HepG2 (cell line): Measurements from ENCODE around the gene DUSP2. TPM values are rescaled to one million over a fixed set of nuclear protein-coding genes. Genes with fewer than 3 reads are reported as not detected.

ENCODE experiments used
- ATAC-seq: fragments of 200-7000 bp; cut with Tn5 transposase; 3 replicates; pipeline ENCODE4 v1.9.1; 2020; ENCODE audit warnings: mild to moderate bottlenecking, moderate library complexity
- BruUV-seq: library from RNA; stranded (reverse); fragments of 400-500 nt; replicated peaks from 2 replicates; lab custom pipeline; 2021; lab: Mats Ljungman, UMichigan
- CTCF ChIA-PET: fragments of 300-600 bp; formaldehyde crosslinking; extraction: SDS; loops from one replicate; lab custom pipeline; 2021; ENCODE audit warnings: low total read pairs, inconsistent platforms, low intra/inter-chr PET ratio; lab: Yijun Ruan, JAX
- POLR2A ChIA-PET: fragments of 350-600 bp; sonication (Branson Sonifier 250); formaldehyde crosslinking; loops from one replicate; lab custom pipeline; 2020; ENCODE audit warnings: antibody characterized with exemption, inconsistent platforms; lab: Yijun Ruan, JAX
- DNase-seq: peaks from one replicate; pipeline ENCODE4 v3.0.0-alpha.2; 2015; ENCODE audit warnings: low spot score
- FAIRE-seq: peaks from 3 replicates; lab custom pipeline; 2011; peaks lifted over from hg19 to GRCh38; lab: Jason Lieb, UNC
- H2AFZ ChIP-seq: one replicate; pipeline ENCODE4 v1.6.1; 2011; ENCODE audit warnings: low read length, inconsistent platforms
- H3K27ac ChIP-seq: fragments of 300-600 bp; 3 replicates; pipeline ENCODE4 v1.8.0; 2011; ENCODE audit warnings: mixed run types, mild to moderate bottlenecking, mixed read lengths, low read length, inconsistent platforms; ENCODE audit not compliant: insufficient read depth; ENCODE audit errors: extremely low read length
- H3K27me3 ChIP-seq, 2 experiments: fragments of 200-600 bp in 1 of 2; 2 replicates in 1 of 2; 3 replicates in 1 of 2; pipeline versions ENCODE4 v1.6.0 to v1.8.0; 2011; ENCODE audit warnings: low read length in 2 of 2, mild to moderate bottlenecking in 2 of 2, moderate library complexity in 2 of 2, inconsistent platforms in 1 of 2; ENCODE audit not compliant: insufficient read depth in 2 of 2, control insufficient read depth in 1 of 2
- H3K36me3 ChIP-seq, 2 experiments: fragments of 200-600 bp in 1 of 2; replicated peaks in 1 of 2; 2 replicates in 1 of 2; 3 replicates in 1 of 2; pipeline versions ENCODE4 v1.5.1 to v1.8.0; 2011; ENCODE audit warnings: low read length in 2 of 2, inconsistent platforms in 1 of 2; ENCODE audit not compliant: insufficient read depth in 2 of 2, control insufficient read depth in 1 of 2
- H3K4me1 ChIP-seq: 2 replicates; pipeline ENCODE4 v1.5.1; 2012; ENCODE audit warnings: low read length, inconsistent platforms; ENCODE audit not compliant: insufficient read depth
- H3K4me2 ChIP-seq: 2 replicates; pipeline ENCODE4 v1.6.0; 2011; ENCODE audit warnings: low read depth, low read length, inconsistent platforms
- H3K4me3 ChIP-seq, 3 experiments: fragments of 200-600 bp in 1 of 3; sonication (generic), shearing (Covaris generic) in 1 of 3; replicated peaks in 1 of 3; 2 replicates each; pipeline ENCODE4 v1.5.1; 2011 to 2016; ENCODE audit warnings: low read length in 3 of 3, inconsistent platforms in 2 of 3, low read depth in 2 of 3, mild to moderate bottlenecking in 2 of 3, control low read depth in 1 of 3, mixed read lengths in 1 of 3; ENCODE audit not compliant: insufficient read depth in 1 of 3
- H3K79me2 ChIP-seq: one replicate; pipeline ENCODE4 v1.6.1; 2011; ENCODE audit warnings: low read length, inconsistent platforms; ENCODE audit not compliant: insufficient read depth
- H3K9ac ChIP-seq: 2 replicates; pipeline ENCODE4 v1.6.0; 2011; ENCODE audit warnings: mild to moderate bottlenecking, low read depth, low read length, inconsistent platforms; ENCODE audit not compliant: insufficient read depth
- H3K9me3 ChIP-seq: 2 replicates; pipeline ENCODE4 v1.5.1; 2012; ENCODE audit warnings: mild to moderate bottlenecking, low read length
- H4K20me1 ChIP-seq: 2 replicates; pipeline ENCODE4 v1.6.0; 2011; ENCODE audit warnings: inconsistent platforms, mild to moderate bottlenecking, low read length, moderate library complexity; ENCODE audit not compliant: insufficient read depth
- CHD2 ChIP-seq: IDR thresholded peaks from 2 replicates; pipeline ENCODE4 v1.6.1; 2011; ENCODE audit warnings: low read depth, low read length, improper control_type of control experiment
- ETV6 ChIP-seq: sonication (generic); formaldehyde crosslinking; conservative IDR thresholded peaks from 2 replicates; pipeline ENCODE4 v1.4.0; 2020; ENCODE audit warnings: missing genetic modification reagents
- FOXP1 ChIP-seq, 2 experiments: fragments of 450-650 bp in 1 of 2; IDR thresholded peaks; 2 replicates each; pipeline ENCODE4 v1.6.1; 2017 to 2018; ENCODE audit warnings: antibody characterized with exemption in 1 of 2
- MEF2D ChIP-seq: sonication (generic); formaldehyde crosslinking; IDR thresholded peaks from 2 replicates; pipeline ENCODE4 v1.5.1; 2020; ENCODE audit warnings: mild to moderate bottlenecking, missing genetic modification reagents
- NCOA5 ChIP-seq: sonication (generic); formaldehyde crosslinking; IDR thresholded peaks from 2 replicates; pipeline ENCODE4 v1.4.0; 2020; ENCODE audit warnings: missing genetic modification reagents
- RARA ChIP-seq: IDR thresholded peaks from 2 replicates; pipeline ENCODE4 v1.6.1; 2016; ENCODE audit warnings: missing genetic modification reagents, missing compliant biosample characterization
- ZNF274 ChIP-seq: sonication (generic); formaldehyde crosslinking; IDR thresholded peaks from 2 replicates; pipeline ENCODE4 v1.5.1; 2020; ENCODE audit warnings: mild to moderate bottlenecking, missing genetic modification reagents
- ZNF781 ChIP-seq: sonication (generic); formaldehyde crosslinking; IDR thresholded peaks from 2 replicates; pipeline ENCODE4 v1.5.1; 2020; ENCODE audit warnings: borderline replicate concordance, mild to moderate bottlenecking, missing genetic modification reagents; ENCODE audit errors: not compliant biosample characterization
- ZNF878 ChIP-seq: sonication (generic); formaldehyde crosslinking; IDR thresholded peaks from 2 replicates; pipeline ENCODE4 v1.8.1; 2023; ENCODE audit warnings: mild to moderate bottlenecking, missing genetic modification reagents, moderate library complexity
- WGBS: methylation state at CpG from one replicate; pipeline ENCODE4 v1.1.6; 2017; ENCODE audit warnings: low lambda C conversion rate; 5-methylcytosine and 5-hydroxymethylcytosine counted together
- in situ Hi-C: cut with HindIII; loops from 2 replicates; pipeline ENCODE4 v1.10.0; 2017; ENCODE audit warnings: low pct_unique_long_range_greater_than_20kb; ENCODE audit not compliant: extremely low pct_ligation_motif_present
- intact Hi-C: fragments of 100-400 bp; cut with micrococcal nuclease; formaldehyde crosslinking; loops from one replicate; pipeline ENCODE4 v1.10.0; 2022; ENCODE audit not compliant: unreplicated experiment
- polyA plus RNA-seq, 8 experiments: library from polyadenylated mRNA; depleted of rRNA in 3 of 8; stranded (reverse) in 7 of 8; unstranded in 1 of 8; fragments of >200 nt; fragmentation: Illumina TruSeq in 4 of 8; extraction: Trizol in 4 of 8; gene quantifications; 2 replicates each; pipeline versions ENCODE4 v1.2.1 to v1.2.3, GENCODE V29; 2011 to 2016; ENCODE audit warnings: low read depth in 4 of 8, missing spikeins in 1 of 8, mixed read lengths in 1 of 8; ENCODE audit not compliant: insufficient read depth in 1 of 8
- total RNA-seq, 5 experiments: library from RNA; depleted of rRNA; stranded (reverse); fragments of >200 nt; fragmentation: Illumina TruSeq; extraction: Trizol; gene quantifications; 2 replicates each; pipeline ENCODE4 v1.2.3, GENCODE V29; 2016; ENCODE audit warnings: low read depth in 1 of 5
- TF ChIP-seq, protein P1 (sequence below): fragments of 450-650 bp; IDR thresholded peaks from 2 replicates; pipeline ENCODE4 v1.6.1; 2017
- TF ChIP-seq, protein P2 (sequence below): sonication (generic); formaldehyde crosslinking; IDR thresholded peaks from 2 replicates; pipeline ENCODE4 v1.4.0; 2020; ENCODE audit warnings: mild to moderate bottlenecking, missing genetic modification reagents, borderline replicate concordance
- TF ChIP-seq, protein P3 (sequence below): sonication (generic); formaldehyde crosslinking; IDR thresholded peaks from 2 replicates; pipeline ENCODE4 v1.8.1; 2023; ENCODE audit warnings: mild to moderate bottlenecking, moderate library complexity, missing genetic modification reagents
- TF ChIP-seq, protein P4 (sequence below): sonication (generic); formaldehyde crosslinking; IDR thresholded peaks from 2 replicates; pipeline ENCODE4 v1.4.0; 2020; ENCODE audit warnings: low read depth, mild to moderate bottlenecking, missing genetic modification reagents
- TF ChIP-seq, protein P5 (sequence below): fragments of 450-650 bp; IDR thresholded peaks from 2 replicates; pipeline ENCODE4 v1.6.1; 2017; ENCODE audit warnings: mild to moderate bottlenecking

Gene DUSP2
- total and polyA plus RNA-seq, 2 of the 13 experiments (the other 11 are each of a cell fraction or from before 2014, with no cell fraction given), result not detected

DNA sequence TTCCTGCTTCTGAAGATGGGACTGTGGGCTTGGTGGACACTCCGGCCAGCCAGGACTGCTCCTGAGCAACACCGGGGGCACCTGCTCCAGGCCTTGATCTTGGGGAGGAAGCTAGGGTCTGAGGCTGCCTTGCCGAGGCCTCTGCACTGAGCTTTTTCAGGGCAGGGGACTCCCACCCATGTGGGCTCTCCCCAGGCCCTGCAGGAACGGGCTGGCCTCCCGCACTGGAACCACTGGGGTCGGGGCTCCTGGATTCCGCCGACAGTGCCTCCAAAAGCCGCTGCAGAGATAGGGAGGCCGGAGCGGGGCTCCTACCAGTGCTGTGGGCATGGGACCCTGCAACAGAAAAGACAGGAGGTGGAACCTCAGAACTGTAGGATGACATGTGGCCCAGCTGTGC, 21.3 kb downstream of the DUSP2 start:
- Histone ChIP-seq H2AFZ (no peak overlapping the region), H3K27ac (no peak overlapping the region), H3K36me3 (no peaks in the 10 kb centered on the region), H3K9me3 (no peaks in the 10 kb centered on the region), H3K9ac (no peak overlapping the region), H4K20me1 (no peaks in the 10 kb centered on the region), H3K4me1 (peaks cover 10% of the 10 kb centered on the region; the same call in 1 of the 2 replicates), H3K79me2 (no peaks in the 10 kb centered on the region), H3K4me2 (no peak overlapping the region), H3K27me3 (peaks cover 9 to 62% of the 10 kb centered on the region in 2 experiments; a peak in 4 of 5 replicates), H3K4me3 (no peak overlapping the region)
- intact Hi-C loops (no loop called here), in situ Hi-C loops (loop anchor here (25.0 kb wide), 2 partner anchors 112 to 287 kb away; no protein-coding TSS in a partner anchor)
- CTCF ChIA-PET, result no interaction called here
- WGBS, result 45% methylated on average over 7 of the region's 11 CpGs
- no peak for DNase-seq
- no TSS peak for BruUV-seq
- POLR2A ChIA-PET, result no interaction called here
- no peak for FAIRE-seq
- no peak for ATAC-seq
- TF ChIP-seq CHD2, result no peak
- TF ChIP-seq, protein P1, sequence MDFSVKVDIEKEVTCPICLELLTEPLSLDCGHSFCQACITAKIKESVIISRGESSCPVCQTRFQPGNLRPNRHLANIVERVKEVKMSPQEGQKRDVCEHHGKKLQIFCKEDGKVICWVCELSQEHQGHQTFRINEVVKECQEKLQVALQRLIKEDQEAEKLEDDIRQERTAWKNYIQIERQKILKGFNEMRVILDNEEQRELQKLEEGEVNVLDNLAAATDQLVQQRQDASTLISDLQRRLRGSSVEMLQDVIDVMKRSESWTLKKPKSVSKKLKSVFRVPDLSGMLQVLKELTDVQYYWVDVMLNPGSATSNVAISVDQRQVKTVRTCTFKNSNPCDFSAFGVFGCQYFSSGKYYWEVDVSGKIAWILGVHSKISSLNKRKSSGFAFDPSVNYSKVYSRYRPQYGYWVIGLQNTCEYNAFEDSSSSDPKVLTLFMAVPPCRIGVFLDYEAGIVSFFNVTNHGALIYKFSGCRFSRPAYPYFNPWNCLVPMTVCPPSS, result no peak
- no peak for TF ChIP-seq ZNF878 (CRISPR knock-in tag)
- TF ChIP-seq, protein P2, sequence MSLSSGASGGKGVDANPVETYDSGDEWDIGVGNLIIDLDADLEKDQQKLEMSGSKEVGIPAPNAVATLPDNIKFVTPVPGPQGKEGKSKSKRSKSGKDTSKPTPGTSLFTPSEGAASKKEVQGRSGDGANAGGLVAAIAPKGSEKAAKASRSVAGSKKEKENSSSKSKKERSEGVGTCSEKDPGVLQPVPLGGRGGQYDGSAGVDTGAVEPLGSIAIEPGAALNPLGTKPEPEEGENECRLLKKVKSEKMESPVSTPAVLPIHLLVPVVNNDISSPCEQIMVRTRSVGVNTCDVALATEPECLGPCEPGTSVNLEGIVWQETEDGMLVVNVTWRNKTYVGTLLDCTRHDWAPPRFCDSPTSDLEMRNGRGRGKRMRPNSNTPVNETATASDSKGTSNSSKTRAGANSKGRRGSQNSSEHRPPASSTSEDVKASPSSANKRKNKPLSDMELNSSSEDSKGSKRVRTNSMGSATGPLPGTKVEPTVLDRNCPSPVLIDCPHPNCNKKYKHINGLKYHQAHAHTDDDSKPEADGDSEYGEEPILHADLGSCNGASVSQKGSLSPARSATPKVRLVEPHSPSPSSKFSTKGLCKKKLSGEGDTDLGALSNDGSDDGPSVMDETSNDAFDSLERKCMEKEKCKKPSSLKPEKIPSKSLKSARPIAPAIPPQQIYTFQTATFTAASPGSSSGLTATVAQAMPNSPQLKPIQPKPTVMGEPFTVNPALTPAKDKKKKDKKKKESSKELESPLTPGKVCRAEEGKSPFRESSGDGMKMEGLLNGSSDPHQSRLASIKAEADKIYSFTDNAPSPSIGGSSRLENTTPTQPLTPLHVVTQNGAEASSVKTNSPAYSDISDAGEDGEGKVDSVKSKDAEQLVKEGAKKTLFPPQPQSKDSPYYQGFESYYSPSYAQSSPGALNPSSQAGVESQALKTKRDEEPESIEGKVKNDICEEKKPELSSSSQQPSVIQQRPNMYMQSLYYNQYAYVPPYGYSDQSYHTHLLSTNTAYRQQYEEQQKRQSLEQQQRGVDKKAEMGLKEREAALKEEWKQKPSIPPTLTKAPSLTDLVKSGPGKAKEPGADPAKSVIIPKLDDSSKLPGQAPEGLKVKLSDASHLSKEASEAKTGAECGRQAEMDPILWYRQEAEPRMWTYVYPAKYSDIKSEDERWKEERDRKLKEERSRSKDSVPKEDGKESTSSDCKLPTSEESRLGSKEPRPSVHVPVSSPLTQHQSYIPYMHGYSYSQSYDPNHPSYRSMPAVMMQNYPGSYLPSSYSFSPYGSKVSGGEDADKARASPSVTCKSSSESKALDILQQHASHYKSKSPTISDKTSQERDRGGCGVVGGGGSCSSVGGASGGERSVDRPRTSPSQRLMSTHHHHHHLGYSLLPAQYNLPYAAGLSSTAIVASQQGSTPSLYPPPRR (CRISPR knock-in tag), result no peak
- TF ChIP-seq NCOA5 (CRISPR knock-in tag), result no peak
- TF ChIP-seq, protein P3, sequence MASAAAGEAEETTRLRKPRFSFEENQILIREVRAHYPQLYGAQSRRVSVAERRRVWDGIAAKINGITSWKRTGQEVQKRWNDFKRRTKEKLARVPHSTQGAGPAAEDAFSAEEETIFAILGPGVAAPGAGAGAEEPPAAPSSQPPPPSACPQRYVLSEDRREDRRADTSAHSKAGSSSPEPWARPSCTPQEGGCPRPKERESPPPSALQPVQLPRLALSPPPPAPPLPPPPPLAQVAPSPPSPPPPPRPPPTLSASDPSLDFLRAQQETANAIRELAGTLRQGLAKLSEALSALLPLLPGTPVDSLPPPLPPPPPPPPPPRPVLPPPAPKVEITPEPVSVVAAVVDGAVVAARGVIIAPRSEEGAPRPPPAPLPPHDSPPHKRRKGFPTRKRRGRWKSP (CRISPR knock-in tag), result no peak
- TF ChIP-seq MEF2D, result no peak
- TF ChIP-seq, protein P4, sequence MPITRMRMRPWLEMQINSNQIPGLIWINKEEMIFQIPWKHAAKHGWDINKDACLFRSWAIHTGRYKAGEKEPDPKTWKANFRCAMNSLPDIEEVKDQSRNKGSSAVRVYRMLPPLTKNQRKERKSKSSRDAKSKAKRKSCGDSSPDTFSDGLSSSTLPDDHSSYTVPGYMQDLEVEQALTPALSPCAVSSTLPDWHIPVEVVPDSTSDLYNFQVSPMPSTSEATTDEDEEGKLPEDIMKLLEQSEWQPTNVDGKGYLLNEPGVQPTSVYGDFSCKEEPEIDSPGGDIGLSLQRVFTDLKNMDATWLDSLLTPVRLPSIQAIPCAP (CRISPR knock-in tag), result no peak
- no peak for TF ChIP-seq ETV6 (CRISPR knock-in tag)
- TF ChIP-seq, protein P5, sequence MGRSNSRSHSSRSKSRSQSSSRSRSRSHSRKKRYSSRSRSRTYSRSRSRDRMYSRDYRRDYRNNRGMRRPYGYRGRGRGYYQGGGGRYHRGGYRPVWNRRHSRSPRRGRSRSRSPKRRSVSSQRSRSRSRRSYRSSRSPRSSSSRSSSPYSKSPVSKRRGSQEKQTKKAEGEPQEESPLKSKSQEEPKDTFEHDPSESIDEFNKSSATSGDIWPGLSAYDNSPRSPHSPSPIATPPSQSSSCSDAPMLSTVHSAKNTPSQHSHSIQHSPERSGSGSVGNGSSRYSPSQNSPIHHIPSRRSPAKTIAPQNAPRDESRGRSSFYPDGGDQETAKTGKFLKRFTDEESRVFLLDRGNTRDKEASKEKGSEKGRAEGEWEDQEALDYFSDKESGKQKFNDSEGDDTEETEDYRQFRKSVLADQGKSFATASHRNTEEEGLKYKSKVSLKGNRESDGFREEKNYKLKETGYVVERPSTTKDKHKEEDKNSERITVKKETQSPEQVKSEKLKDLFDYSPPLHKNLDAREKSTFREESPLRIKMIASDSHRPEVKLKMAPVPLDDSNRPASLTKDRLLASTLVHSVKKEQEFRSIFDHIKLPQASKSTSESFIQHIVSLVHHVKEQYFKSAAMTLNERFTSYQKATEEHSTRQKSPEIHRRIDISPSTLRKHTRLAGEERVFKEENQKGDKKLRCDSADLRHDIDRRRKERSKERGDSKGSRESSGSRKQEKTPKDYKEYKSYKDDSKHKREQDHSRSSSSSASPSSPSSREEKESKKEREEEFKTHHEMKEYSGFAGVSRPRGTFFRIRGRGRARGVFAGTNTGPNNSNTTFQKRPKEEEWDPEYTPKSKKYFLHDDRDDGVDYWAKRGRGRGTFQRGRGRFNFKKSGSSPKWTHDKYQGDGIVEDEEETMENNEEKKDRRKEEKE, result no peak
- TF ChIP-seq FOXP1 (IDR thresholded peaks at IDR 0.05), result no peak
- TF ChIP-seq FOXP1 (CRISPR knock-in tag; IDR thresholded peaks at IDR 0.05), result no peak
- no peak for TF ChIP-seq ZNF781 (CRISPR knock-in tag)
- no peak for TF ChIP-seq ZNF274 (CRISPR knock-in tag)
- no peak for TF ChIP-seq RARA (CRISPR knock-in tag)
